ENCODE results near the gene AFF3.

The AFF3 gene

GRCh38 chr2:99550368-99550767, 592.0 kb downstream of the AFF3 start:
- H3K9me3 ChIP-seq (ENCODE audit: control insufficient read depth, insufficient read depth, low read length) = no peaks in the 10 kb centered on the region

GRCh38 chr2:99545604-99546003, 596.8 kb downstream of the AFF3 start:
- H3K4me1 ChIP-seq (ENCODE audit: control insufficient read depth, insufficient read depth, low read length) = peaks cover 6% of the 10 kb centered on the region
- no peaks in the 10 kb centered on the region for H3K36me3 ChIP-seq (ENCODE audit: control insufficient read depth, insufficient read depth, low read length)
- no peaks in the 10 kb centered on the region for H3K27me3 ChIP-seq (ENCODE audit: control insufficient read depth, insufficient read depth, low read length)
- H3K4me3 ChIP-seq (ENCODE audit: low read depth, low read length) = no peak overlapping the region
- no peak overlapping the region for H3K9ac ChIP-seq (ENCODE audit: low read depth, low read length)
- no peaks in the 10 kb centered on the region for H3K9me3 ChIP-seq (ENCODE audit: control insufficient read depth, insufficient read depth, low read length)

More at GRCh38 chr2:99550368-99550767, 592.0 kb downstream of the AFF3 start:
- no peaks in the 10 kb centered on the region for H3K27me3 ChIP-seq (ENCODE audit: control insufficient read depth, insufficient read depth, low read length)
- H3K4me3 ChIP-seq (ENCODE audit: low read depth, low read length) = no peak overlapping the region
- peaks cover 17% of the 10 kb centered on the region for H3K4me1 ChIP-seq (ENCODE audit: control insufficient read depth, insufficient read depth, low read length)
- no peak overlapping the region for H3K9ac ChIP-seq (ENCODE audit: low read depth, low read length)
- H3K36me3 ChIP-seq (ENCODE audit: control insufficient read depth, insufficient read depth, low read length) = no peaks in the 10 kb centered on the region

- peaks cover under 1% of the 10 kb centered on the region for H3K4me1 ChIP-seq (ENCODE audit: control insufficient read depth, insufficient read depth, low read length)
- no peaks in the 10 kb centered on the region for H3K36me3 ChIP-seq (ENCODE audit: control insufficient read depth, insufficient read depth, low read length)
- no peak overlapping the region for H3K4me3 ChIP-seq (ENCODE audit: low read depth, low read length)
- H3K9me3 ChIP-seq (ENCODE audit: control insufficient read depth, insufficient read depth, low read length) = no peaks in the 10 kb centered on the region
- no peak overlapping the region for H3K9ac ChIP-seq (ENCODE audit: low read depth, low read length)
- H3K27me3 ChIP-seq (ENCODE audit: control insufficient read depth, insufficient read depth, low read length) = no peaks in the 10 kb centered on the region
Observed at GRCh38 chr2:99545066-99545465, 597.3 kb downstream of the AFF3 start.

GRCh38 chr2:99544608-99545007, 597.8 kb downstream of the AFF3 start:
- Histone ChIP-seq H3K4me1 (ENCODE audit: control insufficient read depth, insufficient read depth, low read length) (no peaks in the 10 kb centered on the region), H3K9me3 (ENCODE audit: control insufficient read depth, insufficient read depth, low read length) (no peaks in the 10 kb centered on the region), H3K27me3 (ENCODE audit: control insufficient read depth, insufficient read depth, low read length) (no peaks in the 10 kb centered on the region), H3K9ac (ENCODE audit: low read depth, low read length) (no peak overlapping the region), H3K4me3 (ENCODE audit: low read depth, low read length) (no peak overlapping the region), H3K36me3 (ENCODE audit: control insufficient read depth, insufficient read depth, low read length) (no peaks in the 10 kb centered on the region)

- Histone ChIP-seq H3K9me3 (ENCODE audit: control insufficient read depth, insufficient read depth, low read length) (no peaks in the 10 kb centered on the region), H3K36me3 (ENCODE audit: control insufficient read depth, insufficient read depth, low read length) (no peaks in the 10 kb centered on the region), H3K4me3 (ENCODE audit: low read depth, low read length) (no peak overlapping the region), H3K9ac (ENCODE audit: low read depth, low read length) (no peak overlapping the region), H3K27me3 (ENCODE audit: control insufficient read depth, insufficient read depth, low read length) (no peaks in the 10 kb centered on the region), H3K4me1 (ENCODE audit: control insufficient read depth, insufficient read depth, low read length) (no peaks in the 10 kb centered on the region)
Observed at GRCh38 chr2:99543247-99543646, 599.1 kb downstream of the AFF3 start.

GRCh38 chr2:99537910-99538485, 604.4 kb downstream of the AFF3 start:
- H3K27me3 ChIP-seq (ENCODE audit: control insufficient read depth, insufficient read depth, low read length) = no peaks in the 10 kb centered on the region
- H3K4me3 ChIP-seq (ENCODE audit: low read depth, low read length) = no peak overlapping the region
- H3K9me3 ChIP-seq (ENCODE audit: control insufficient read depth, insufficient read depth, low read length) = no peaks in the 10 kb centered on the region
- no peaks in the 10 kb centered on the region for H3K36me3 ChIP-seq (ENCODE audit: control insufficient read depth, insufficient read depth, low read length)
- H3K9ac ChIP-seq (ENCODE audit: low read depth, low read length) = no peak overlapping the region
- H3K4me1 ChIP-seq (ENCODE audit: control insufficient read depth, insufficient read depth, low read length) = no peaks in the 10 kb centered on the region

- H3K4me1 ChIP-seq (ENCODE audit: control insufficient read depth, insufficient read depth, low read length) = no peaks in the 10 kb centered on the region
- H3K9ac ChIP-seq (ENCODE audit: low read depth, low read length) = no peak overlapping the region
- no peaks in the 10 kb centered on the region for H3K9me3 ChIP-seq (ENCODE audit: control insufficient read depth, insufficient read depth, low read length)
- H3K27me3 ChIP-seq (ENCODE audit: control insufficient read depth, insufficient read depth, low read length) = no peaks in the 10 kb centered on the region
- H3K36me3 ChIP-seq (ENCODE audit: control insufficient read depth, insufficient read depth, low read length) = no peaks in the 10 kb centered on the region
- H3K4me3 ChIP-seq (ENCODE audit: low read depth, low read length) = no peak overlapping the region
Observed at GRCh38 chr2:99524056-99524455, 618.3 kb downstream of the AFF3 start.

GRCh38 chr2:99522157-99522556, 620.2 kb downstream of the AFF3 start:
- Histone ChIP-seq H3K9me3 (ENCODE audit: control insufficient read depth, insufficient read depth, low read length) (no peaks in the 10 kb centered on the region), H3K9ac (ENCODE audit: low read depth, low read length) (no peak overlapping the region), H3K27me3 (ENCODE audit: control insufficient read depth, insufficient read depth, low read length) (no peaks in the 10 kb centered on the region)

GRCh38 chr2:99520813-99521212, 621.6 kb downstream of the AFF3 start:
- Histone ChIP-seq H3K27me3 (ENCODE audit: control insufficient read depth, insufficient read depth, low read length) (no peaks in the 10 kb centered on the region), H3K9me3 (ENCODE audit: control insufficient read depth, insufficient read depth, low read length) (no peaks in the 10 kb centered on the region), H3K4me1 (ENCODE audit: control insufficient read depth, insufficient read depth, low read length) (no peaks in the 10 kb centered on the region), H3K9ac (ENCODE audit: low read depth, low read length) (no peak overlapping the region), H3K36me3 (ENCODE audit: control insufficient read depth, insufficient read depth, low read length) (no peaks in the 10 kb centered on the region), H3K4me3 (ENCODE audit: low read depth, low read length) (no peak overlapping the region)

More at GRCh38 chr2:99522157-99522556, 620.2 kb downstream of the AFF3 start:
- no peak overlapping the region for H3K4me3 ChIP-seq (ENCODE audit: low read depth, low read length)
- no peaks in the 10 kb centered on the region for H3K36me3 ChIP-seq (ENCODE audit: control insufficient read depth, insufficient read depth, low read length)
- no peaks in the 10 kb centered on the region for H3K4me1 ChIP-seq (ENCODE audit: control insufficient read depth, insufficient read depth, low read length)

- Histone ChIP-seq H3K9me3 (ENCODE audit: control insufficient read depth, insufficient read depth, low read length) (no peaks in the 10 kb centered on the region), H3K4me3 (ENCODE audit: low read depth, low read length) (no peak overlapping the region), H3K36me3 (ENCODE audit: control insufficient read depth, insufficient read depth, low read length) (no peaks in the 10 kb centered on the region), H3K9ac (ENCODE audit: low read depth, low read length) (no peak overlapping the region), H3K4me1 (ENCODE audit: control insufficient read depth, insufficient read depth, low read length) (no peaks in the 10 kb centered on the region), H3K27me3 (ENCODE audit: control insufficient read depth, insufficient read depth, low read length) (no peaks in the 10 kb centered on the region)
Observed at GRCh38 chr2:99520195-99520594, 622.2 kb downstream of the AFF3 start.

- Histone ChIP-seq H3K4me3 (ENCODE audit: low read depth, low read length) (no peak overlapping the region), H3K27me3 (ENCODE audit: control insufficient read depth, insufficient read depth, low read length) (no peaks in the 10 kb centered on the region), H3K4me1 (ENCODE audit: control insufficient read depth, insufficient read depth, low read length) (no peaks in the 10 kb centered on the region), H3K9me3 (ENCODE audit: control insufficient read depth, insufficient read depth, low read length) (no peaks in the 10 kb centered on the region), H3K36me3 (ENCODE audit: control insufficient read depth, insufficient read depth, low read length) (no peaks in the 10 kb centered on the region), H3K9ac (ENCODE audit: low read depth, low read length) (no peak overlapping the region)
Observed at GRCh38 chr2:99514357-99514756, 628.0 kb downstream of the AFF3 start.

GRCh38 chr2:99512181-99512591, 630.2 kb downstream of the AFF3 start:
- Histone ChIP-seq H3K36me3 (ENCODE audit: control insufficient read depth, insufficient read depth, low read length) (no peaks in the 10 kb centered on the region), H3K9ac (ENCODE audit: low read depth, low read length) (no peak overlapping the region), H3K27me3 (ENCODE audit: control insufficient read depth, insufficient read depth, low read length) (no peaks in the 10 kb centered on the region)

More at GRCh38 chr2:99512181-99512591, 630.2 kb downstream of the AFF3 start:
- Histone ChIP-seq H3K9me3 (ENCODE audit: control insufficient read depth, insufficient read depth, low read length) (no peaks in the 10 kb centered on the region), H3K4me3 (ENCODE audit: low read depth, low read length) (no peak overlapping the region), H3K4me1 (ENCODE audit: control insufficient read depth, insufficient read depth, low read length) (no peaks in the 10 kb centered on the region)
